DLD1 (cell line): ENCODE results near the gene ENDOG.
"Not testable (repeated sequence)": the region's sequence is repeated elsewhere in the genome, so short reads cannot be mapped to it uniquely, and the experiment has no call there.

ENCODE experiments used
- in situ Hi-C: cut with HindIII; loops from 2 replicates; pipeline ENCODE4 v1.10.0; 2017; ENCODE audit warnings: low sequenced_read_pairs

ENDOG gene

DNA sequence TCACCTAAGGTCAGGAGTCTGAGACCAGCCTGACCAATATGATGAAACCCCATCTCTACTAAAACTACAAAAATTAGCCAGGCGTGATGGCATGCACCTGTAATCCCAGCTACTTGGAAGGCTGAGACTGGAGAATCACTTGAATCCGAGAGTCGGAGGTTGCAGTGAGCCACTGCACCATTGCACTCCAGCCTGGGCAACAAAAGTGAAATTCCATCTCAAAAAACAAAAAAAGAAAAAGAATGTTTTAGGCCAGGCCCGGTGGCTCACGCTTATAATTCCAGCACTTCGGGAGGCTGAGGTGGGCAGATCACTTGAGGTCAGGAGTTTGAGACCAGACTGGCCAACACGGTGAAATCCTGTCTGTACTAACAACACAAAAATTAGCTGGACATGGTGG lies 40.2 kb downstream of the ENDOG start:
- in situ Hi-C loops, result not testable (repeated sequence)

DNA sequence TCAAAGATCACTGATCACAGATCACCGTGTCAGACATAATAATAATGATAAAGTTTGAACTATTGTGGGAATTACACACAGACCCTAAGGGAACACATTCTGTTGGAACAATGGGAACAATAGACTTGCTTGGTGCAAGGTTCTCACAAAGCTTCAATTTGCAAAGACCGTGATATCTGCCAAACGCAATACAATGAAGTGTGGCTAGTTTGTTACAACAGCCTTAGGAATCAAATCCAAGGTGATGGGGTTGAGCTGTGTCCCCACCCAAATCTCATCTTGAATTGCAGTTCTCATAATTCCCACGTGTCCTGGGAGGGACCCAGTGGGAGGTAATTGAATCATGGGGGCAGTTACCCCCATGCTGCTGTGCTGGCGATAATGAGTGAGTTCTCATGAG lies 42.6 kb downstream of the ENDOG start:
- in situ Hi-C loops, result loop anchor here (10.0 kb wide), 1 partner anchor 46 kb away; the partner anchor contains the start of gene ENDOG

DNA sequence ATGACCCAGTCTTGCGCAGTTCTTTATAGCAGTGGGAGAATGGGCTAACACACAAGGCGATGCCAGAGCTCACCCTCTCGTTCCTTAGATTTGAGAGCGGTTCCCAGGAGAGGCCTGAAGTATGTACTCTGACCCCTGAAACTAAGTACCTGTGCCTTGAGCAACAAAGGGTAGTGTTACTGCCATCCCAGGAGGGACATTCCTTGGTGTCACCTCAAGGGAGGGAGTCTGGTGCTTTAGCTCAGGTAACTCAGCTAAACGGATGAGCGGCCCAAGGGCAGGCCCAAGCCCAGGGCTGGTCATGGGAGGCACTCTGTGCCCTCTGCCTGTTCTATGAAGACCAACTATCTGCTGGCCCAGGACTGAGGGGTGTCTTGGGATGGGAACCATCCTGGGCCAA lies 43.2 kb downstream of the ENDOG start:
- in situ Hi-C loops, result loop anchor here (10.0 kb wide), 1 partner anchor 47 kb away; the partner anchor contains the start of gene ENDOG

DNA sequence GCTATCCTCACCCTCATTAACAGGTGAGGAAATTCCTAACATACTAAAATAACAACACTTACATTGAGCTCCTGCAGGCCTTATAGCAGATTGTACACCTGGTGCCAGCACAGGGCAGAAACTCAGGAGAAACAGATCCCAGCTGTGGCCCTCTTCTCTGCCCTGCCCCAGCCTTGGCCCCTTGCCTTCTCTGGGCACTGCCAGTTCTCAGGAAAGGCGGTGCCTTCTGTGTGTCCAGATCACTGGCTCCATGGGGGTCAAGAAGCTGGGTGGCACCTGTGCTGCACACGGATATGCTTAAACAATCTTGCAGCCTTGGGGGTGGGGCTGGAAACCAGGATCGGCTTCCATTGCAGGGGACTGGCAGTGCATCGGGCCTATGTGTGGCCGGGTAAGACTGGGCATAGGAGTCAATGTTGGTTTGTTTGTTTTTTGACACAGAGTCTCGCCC lies 44.1 kb downstream of the ENDOG start:
- in situ Hi-C loops, result loop anchor here (10.0 kb wide), 1 partner anchor 48 kb away; the partner anchor contains the start of gene ENDOG

DNA sequence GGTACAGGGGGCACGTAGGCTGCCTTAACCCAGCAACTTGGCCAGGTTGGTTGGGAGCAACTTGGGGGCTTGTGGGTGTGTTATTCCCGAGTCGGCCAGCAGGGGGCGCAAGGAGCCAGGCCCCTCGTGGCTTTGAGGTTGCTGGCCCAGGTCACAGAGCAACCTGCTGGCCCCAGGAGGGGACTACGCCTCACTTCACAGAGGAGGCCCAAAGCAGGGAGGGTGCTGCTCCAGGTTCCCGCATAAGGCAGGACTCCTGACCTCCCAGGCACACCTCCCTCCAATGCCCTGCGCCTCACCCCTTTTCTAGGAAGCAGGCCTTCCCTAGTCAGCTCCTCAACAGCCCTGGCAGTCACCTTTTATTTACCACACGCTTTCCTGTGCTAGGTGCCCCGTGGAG lies 45.3 kb downstream of the ENDOG start:
- in situ Hi-C loops, result loop anchor here (10.0 kb wide), 1 partner anchor 49 kb away; the partner anchor contains the start of gene ENDOG

DNA sequence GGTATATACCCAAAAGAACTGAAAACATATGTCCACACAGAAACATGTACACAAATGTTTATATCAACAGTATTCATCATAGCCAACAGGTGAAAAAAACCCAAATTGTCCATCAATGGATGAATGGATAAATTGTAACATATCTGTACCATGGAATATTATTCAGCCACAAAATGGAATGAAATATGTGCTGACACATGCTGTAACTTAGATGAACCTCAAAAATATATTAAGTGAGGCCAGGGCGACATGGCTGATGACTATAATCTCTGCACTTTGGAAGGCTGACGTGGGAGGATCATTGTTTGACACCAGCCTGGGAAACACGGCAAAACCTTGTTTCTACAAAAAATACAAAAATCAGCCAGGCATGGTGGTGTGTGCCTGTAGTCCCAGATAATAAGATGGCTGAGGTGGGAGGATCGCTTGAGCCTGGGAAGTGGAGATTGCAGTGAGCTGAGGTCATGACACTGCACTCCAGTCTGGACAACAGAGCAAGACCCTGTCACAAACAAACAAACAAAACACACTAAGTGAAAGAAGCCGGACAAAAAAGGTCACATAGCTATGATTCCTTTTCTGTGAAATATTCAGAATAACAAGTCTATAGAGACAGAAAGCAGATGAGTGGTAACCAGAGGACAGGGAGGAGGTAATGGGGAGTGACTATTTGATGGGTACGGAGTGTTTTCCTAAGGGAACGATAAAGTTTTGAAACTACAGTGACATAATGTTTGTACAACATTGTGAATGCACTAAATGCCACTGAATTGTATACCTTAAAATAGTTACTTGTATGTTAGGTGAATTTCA lies 52.0 kb downstream of the ENDOG start:
- in situ Hi-C loops, result no loop called here

DNA sequence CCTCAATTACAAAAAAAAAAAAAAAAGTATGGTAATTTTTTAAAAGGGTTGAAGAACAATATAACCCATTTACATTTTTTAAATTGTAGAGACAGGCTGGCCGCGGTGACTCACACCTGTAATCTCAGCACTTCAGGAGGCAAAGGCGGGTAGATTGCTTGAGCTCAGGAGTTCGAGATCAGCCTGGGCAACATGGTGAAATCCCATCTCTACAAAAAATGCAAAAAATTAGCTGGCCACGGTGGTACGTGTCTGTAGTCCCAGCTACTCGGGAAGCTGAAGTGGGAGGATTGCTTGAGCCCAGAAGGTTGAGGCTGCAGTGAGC lies 52.6 kb downstream of the ENDOG start:
- in situ Hi-C loops, result not testable (repeated sequence)
